Left ventricle myocardium superior (tissue), 1 donor: ENCODE measurements around the gene SLC66A2. TPM values are rescaled to one million over a fixed set of nuclear protein-coding genes. Genes with fewer than 3 reads are reported as not detected.

Experiments used
- ATAC-seq: fragments of 200-7000 bp; cut with Tn5 transposase; one replicate; pipeline ENCODE4 v1.9.1; 2020; ENCODE audit warnings: mild to moderate bottlenecking, moderate library complexity
- DNase-seq: peaks from one replicate; pipeline ENCODE4 v3.0.0-alpha.2; 2020
- intact Hi-C: fragments of 100-400 bp; cut with micrococcal nuclease; formaldehyde crosslinking; loops from one replicate; pipeline ENCODE4 v1.11.0; 2022
- total RNA-seq: library from RNA; stranded (reverse); fragmentation: NEBNext Ultra II Directional; extraction: Animal tissue kit (Norgen Biotek cat#: 25700); gene quantifications from one replicate; pipeline ENCODE4 v1.2.1, GENCODE V29; 2021
- donor health status: DM: no; HTN: yes; CAD: no; lungs with severe emphysema.

SLC66A2 gene
- total RNA-seq, 1 donor from 2014 or later, result 28.9 TPM

GRCh38 chr18:79912994-79913831 lies 38.2 kb downstream of the SLC66A2 start:
- intact Hi-C loops, result no loop called here
- no peak for DNase-seq
- ATAC-seq, result no peak

GRCh38 chr18:79912409-79912991 lies 39.0 kb downstream of the SLC66A2 start:
- DNase-seq (no peak), ATAC-seq (peak; percentile 24)
- intact Hi-C loops, result no loop called here

GRCh38 chr18:79911344-79912270 lies 39.8 kb downstream of the SLC66A2 start:
- DNase-seq, result no peak
- intact Hi-C loops, result no loop called here
- ATAC-seq, result peak; percentile 16

- DNase-seq, result no peak
- no peak for ATAC-seq
- intact Hi-C loops, result no loop called here
Measured at GRCh38 chr18:79910563-79911343, 40.7 kb downstream of the SLC66A2 start.

- no peak for DNase-seq
- no peak for ATAC-seq
- intact Hi-C loops, result no loop called here
Measured at GRCh38 chr18:79906706-79907105, 44.7 kb downstream of the SLC66A2 start.

GRCh38 chr18:79905993-79906392 lies 45.5 kb downstream of the SLC66A2 start:
- no peak for DNase-seq
- intact Hi-C loops, result no loop called here
- no peak for ATAC-seq

GRCh38 chr18:79905389-79905911 lies 46.0 kb downstream of the SLC66A2 start:
- DNase-seq (peak; percentile 31), ATAC-seq (no peak)
- intact Hi-C loops, result no loop called here

GRCh38 chr18:79904357-79905147 lies 46.9 kb downstream of the SLC66A2 start:
- ATAC-seq (no peak), DNase-seq (peak; percentile 22)
- intact Hi-C loops, result no loop called here

- ATAC-seq (no peak), DNase-seq (peak; percentile 24)
- intact Hi-C loops, result no loop called here
Measured at GRCh38 chr18:79903787-79904356, 47.6 kb downstream of the SLC66A2 start.

GRCh38 chr18:79903071-79903635 lies 48.3 kb downstream of the SLC66A2 start:
- intact Hi-C loops, result no loop called here
- DNase-seq (no peak), ATAC-seq (no peak)

- intact Hi-C loops, result no loop called here
- DNase-seq (no peak), ATAC-seq (no peak)
Measured at GRCh38 chr18:79902640-79903039, 48.8 kb downstream of the SLC66A2 start.

- no peak for ATAC-seq
- DNase-seq, result no peak
- intact Hi-C loops, result no loop called here
Measured at GRCh38 chr18:79902075-79902474, 49.4 kb downstream of the SLC66A2 start.

GRCh38 chr18:79901665-79902064 lies 49.8 kb downstream of the SLC66A2 start:
- ATAC-seq (no peak), DNase-seq (no peak)
- intact Hi-C loops, result no loop called here

GRCh38 chr18:79900610-79901570 lies 50.6 kb downstream of the SLC66A2 start:
- intact Hi-C loops, result no loop called here
- DNase-seq (no peak), ATAC-seq (peak; percentile 10)

- DNase-seq, result no peak
- intact Hi-C loops, result no loop called here
- ATAC-seq, result peak; percentile 21
Measured at GRCh38 chr18:79899609-79900445, 51.6 kb downstream of the SLC66A2 start.
